Measurements from ENCODE around the gene TAF3.
"Not testable (repeated sequence)": the region's sequence is repeated elsewhere in the genome, so short reads cannot be mapped to it uniquely, and the experiment has no call there.

Gene TAF3

DNA sequence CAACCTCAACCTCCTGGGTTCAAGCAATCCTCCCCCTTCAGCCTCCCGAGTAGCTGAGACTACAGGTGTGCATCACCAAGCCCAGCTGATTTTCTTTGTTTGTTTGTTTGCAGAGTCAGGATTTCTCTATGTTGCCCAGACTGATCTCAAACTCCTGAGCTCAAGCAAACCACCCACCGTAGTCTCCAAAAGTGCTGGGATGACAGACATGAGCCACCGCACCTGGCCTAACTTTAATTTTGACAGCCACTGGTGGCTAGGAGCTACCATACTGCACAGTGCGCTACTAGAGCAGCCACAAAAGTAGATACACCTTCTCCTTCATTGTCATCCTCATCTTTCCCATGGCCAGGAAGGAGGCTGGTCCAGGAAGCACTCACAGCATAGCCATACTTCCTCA, 205.0 kb downstream of the TAF3 start:
- TF ChIP-seq ZNF274 (IDR thresholded peaks at IDR 0.05; ENCODE audit: low read depth, low read length) = no peak

DNA sequence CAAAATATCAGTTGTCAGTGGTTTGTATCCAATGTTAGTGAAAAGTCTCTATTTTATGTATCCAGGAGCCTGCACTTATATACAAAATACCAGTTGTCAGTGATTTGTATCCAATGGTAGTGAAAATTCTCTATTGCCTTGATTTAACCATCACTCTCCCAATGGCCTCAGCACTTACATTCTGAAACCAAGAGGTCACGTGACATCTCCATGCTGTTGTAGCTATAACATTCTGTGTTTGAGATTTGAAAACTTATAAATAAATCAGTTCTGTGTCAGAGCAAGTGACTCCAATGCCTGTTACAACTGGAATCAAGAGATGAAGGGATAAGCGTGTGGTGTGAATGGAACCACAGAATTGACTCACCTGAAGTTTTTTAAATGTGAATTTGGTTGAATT, 205.5 kb downstream of the TAF3 start:
- H3K4me3 ChIP-seq (ENCODE audit: low read length) = no peak overlapping the region
- TF ChIP-seq ZNF274 (IDR thresholded peaks at IDR 0.05; ENCODE audit: low read depth, low read length) = no peak

More for the DNA sequence above, 205.0 kb downstream of the TAF3 start:
- no peak overlapping the region for H3K4me3 ChIP-seq (ENCODE audit: low read length)

GRCh38 chr10:8026349-8027259, 208.3 kb downstream of the TAF3 start:
- no peak for TF ChIP-seq ZNF274 (IDR thresholded peaks at IDR 0.05; ENCODE audit: low read depth, low read length)
- H3K4me3 ChIP-seq (ENCODE audit: low read length) = peak overlapping the region; percentile 74; the same call in 1 of the 2 replicates

DNA sequence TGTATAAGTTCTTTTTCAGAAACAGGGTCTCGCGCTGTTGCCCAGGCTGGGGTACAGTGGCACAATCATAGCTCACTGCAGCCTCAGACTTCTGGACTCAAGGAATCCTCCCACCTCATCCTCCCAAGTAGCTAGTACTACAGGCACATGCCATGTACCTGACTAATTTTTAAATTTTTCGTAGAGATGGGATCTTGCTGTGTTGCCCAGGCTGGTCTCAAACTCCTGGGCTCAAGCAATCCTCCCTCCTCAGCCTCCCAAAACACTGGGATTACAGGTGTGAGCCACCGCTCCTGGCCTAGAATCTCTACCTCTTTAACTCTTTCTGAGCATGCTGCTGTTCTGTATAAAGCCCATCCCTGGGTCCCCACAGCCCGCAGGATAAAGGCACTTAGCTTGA, 212.9 kb downstream of the TAF3 start:
- H3K4me3 ChIP-seq (ENCODE audit: low read length) = not testable (repeated sequence)

DNA sequence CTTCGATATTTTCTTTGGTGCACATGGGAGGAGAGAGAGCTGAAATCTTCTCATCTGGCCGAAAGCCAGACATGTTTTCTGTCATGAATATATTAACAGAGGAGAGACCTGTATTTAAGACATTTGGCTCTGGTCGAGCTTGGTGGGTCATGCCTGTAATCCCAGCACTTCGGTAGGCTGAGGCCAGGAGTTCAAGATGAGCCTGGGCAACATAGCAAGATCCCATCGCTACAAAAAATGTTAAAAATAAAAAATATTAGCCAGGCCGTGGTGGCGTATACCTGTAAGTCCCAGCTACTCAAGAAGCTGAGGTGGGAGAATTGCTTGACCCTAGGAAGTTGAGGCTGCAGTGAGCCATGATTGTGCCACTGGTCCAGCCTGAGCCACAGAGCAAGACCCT, 214.3 kb downstream of the TAF3 start:
- H3K4me3 ChIP-seq (ENCODE audit: low read length) = no peak overlapping the region
- no peak for TF ChIP-seq ZNF274 (IDR thresholded peaks at IDR 0.05; ENCODE audit: low read depth, low read length)

GRCh38 chr10:8033812-8034465, 215.6 kb downstream of the TAF3 start:
- H3K4me3 ChIP-seq (ENCODE audit: low read length) = no peak overlapping the region; the same call in 1 of the 2 replicates
- TF ChIP-seq ZNF274 (IDR thresholded peaks at IDR 0.05; ENCODE audit: low read depth, low read length) = no peak

DNA sequence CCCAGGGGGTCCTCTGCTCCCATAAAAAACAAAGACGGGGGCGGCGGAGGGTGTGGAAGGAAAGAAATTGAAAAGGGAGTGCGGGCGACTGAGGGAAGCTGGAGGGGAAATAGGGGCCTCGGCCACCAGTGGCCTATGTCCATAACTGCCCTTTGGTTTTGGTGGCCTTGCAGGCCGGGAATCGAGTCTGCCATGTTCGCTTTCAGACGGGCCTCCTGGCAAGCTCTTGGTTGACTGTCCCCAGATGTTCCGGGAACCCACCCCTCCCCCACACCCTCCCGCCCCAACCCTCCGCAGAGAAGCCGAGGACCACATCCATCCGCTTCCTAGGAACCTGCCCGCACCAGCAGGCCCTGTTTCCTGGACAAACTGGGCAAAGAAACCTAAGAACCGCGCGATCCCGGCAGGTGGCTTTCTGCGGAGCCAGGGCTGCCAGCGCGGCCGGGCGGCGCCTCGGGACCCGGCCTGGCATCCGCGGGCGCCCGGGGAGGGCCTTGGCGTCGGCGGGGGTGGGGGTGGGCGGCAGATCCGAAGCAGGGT, 216.2 kb downstream of the TAF3 start:
- H3K4me3 ChIP-seq (ENCODE audit: low read length) = no peak overlapping the region; the same call in 1 of the 2 replicates
- no peak for TF ChIP-seq ZNF274 (IDR thresholded peaks at IDR 0.05; ENCODE audit: low read depth, low read length)

DNA sequence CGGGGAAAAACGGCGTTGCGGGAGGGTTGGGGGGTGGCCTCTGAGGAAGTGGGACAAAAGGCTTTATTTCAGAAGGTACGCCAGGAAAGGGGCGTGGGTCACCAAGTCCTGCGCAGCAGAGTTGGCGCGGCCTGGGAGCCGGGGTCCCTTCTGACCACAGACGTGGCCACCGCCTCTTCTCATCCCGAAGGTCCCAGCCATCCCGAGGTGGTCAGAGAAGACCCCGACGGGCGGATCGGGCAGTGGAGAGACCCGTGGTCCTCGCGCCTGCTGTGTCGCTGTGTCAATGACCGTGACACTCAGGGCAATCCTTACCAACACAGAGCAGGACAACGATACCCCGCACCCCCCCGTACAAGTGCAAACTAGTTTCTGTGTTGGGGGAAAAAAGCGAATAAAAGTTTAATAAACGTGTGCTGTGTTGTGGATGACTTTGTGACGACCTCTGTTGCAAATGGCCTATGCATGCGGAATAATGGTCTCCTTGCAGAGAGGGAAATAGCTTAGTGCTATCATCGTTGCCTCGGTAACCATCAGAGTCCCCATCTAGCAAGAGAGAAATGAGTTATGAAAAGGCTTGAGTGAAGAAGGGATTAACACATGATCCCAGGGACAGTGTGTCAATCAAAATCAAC, 216.8 kb downstream of the TAF3 start:
- no peak overlapping the region for H3K4me3 ChIP-seq (ENCODE audit: low read length)
- no peak for TF ChIP-seq ZNF274 (IDR thresholded peaks at IDR 0.05; ENCODE audit: low read depth, low read length)

GRCh38 chr10:8035641-8036470, 217.6 kb downstream of the TAF3 start:
- TF ChIP-seq ZNF274 (IDR thresholded peaks at IDR 0.05; ENCODE audit: low read depth, low read length) = no peak
- H3K4me3 ChIP-seq (ENCODE audit: low read length) = no peak overlapping the region

DNA sequence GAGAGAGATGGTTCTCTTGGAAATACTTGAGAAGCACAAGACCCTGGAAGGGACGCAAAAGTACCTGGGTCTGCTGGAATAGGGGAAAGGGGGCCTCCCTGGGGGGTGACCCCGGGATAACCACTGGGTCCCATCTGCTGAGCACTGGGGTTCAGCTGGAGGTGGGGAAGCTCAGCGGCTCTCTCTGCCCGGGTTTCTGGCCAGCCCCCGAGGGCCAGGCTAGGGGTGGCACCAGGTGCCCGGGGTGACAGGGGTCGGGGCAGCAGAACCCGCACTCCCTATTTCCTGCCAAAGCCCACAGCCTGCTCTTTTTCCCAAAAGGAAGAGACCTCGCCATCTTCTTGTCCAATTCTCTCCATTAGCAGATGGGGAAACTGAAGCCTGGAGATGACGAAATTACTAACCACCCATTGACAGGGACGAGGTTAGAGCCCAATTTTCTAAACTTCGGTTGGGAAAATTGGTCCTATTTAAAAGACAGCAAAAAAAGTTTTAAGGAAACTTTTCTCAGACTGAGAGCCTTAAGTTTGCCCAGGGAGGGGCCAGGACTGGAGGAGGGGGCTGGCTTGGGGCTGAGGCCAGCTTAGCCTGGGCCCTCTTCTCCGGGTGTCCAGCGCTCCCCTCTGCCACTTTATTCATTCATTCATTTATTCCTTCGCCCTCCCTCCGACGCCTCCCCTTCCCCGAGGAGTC, 218.3 kb downstream of the TAF3 start:
- no peak for TF ChIP-seq ZNF274 (IDR thresholded peaks at IDR 0.05; ENCODE audit: low read depth, low read length)
- H3K4me3 ChIP-seq (ENCODE audit: low read length) = no peak overlapping the region

- no peak overlapping the region for H3K4me3 ChIP-seq (ENCODE audit: low read length)
- TF ChIP-seq ZNF274 (IDR thresholded peaks at IDR 0.05; ENCODE audit: low read depth, low read length) = no peak
Measured at GRCh38 chr10:8037199-8037801, 219.0 kb downstream of the TAF3 start.

- no peak for TF ChIP-seq ZNF274 (IDR thresholded peaks at IDR 0.05; ENCODE audit: low read depth, low read length)
- no peak overlapping the region for H3K4me3 ChIP-seq (ENCODE audit: low read length)
Measured at GRCh38 chr10:8037941-8038894, 219.9 kb downstream of the TAF3 start.
